ENCODE results near the gene GRHL1.

GRCh38 chr2:10032746-10033105 lies 81.2 kb downstream of the GRHL1 start:
- no peak for TF ChIP-seq CTCF (IDR thresholded peaks at IDR 0.05; ENCODE audit: low read depth, low read length, missing input control)
- no peak for TF ChIP-seq ZBTB33 (IDR thresholded peaks at IDR 0.05)
- TF ChIP-seq TAF1 (conservative IDR thresholded peaks at IDR 0.05) = no peak
- TF ChIP-seq REST (IDR thresholded peaks at IDR 0.05) = no peak
- TF ChIP-seq JUND (IDR thresholded peaks at IDR 0.05) = no peak
- no peak for TF ChIP-seq SP1 (IDR thresholded peaks at IDR 0.05)
- TF ChIP-seq GABPA (IDR thresholded peaks at IDR 0.05 in 1 of 2, conservative IDR thresholded peaks at IDR 0.05 in 1 of 2) = no peak
- TF ChIP-seq MAX (IDR thresholded peaks at IDR 0.05) = no peak
- TF ChIP-seq RAD21 (IDR thresholded peaks at IDR 0.05) = no peak
- no peak for TF ChIP-seq RXRA (IDR thresholded peaks at IDR 0.05)
- TF ChIP-seq YY1 (IDR thresholded peaks at IDR 0.05) = no peak
- no peak for TF ChIP-seq FOXA2 (IDR thresholded peaks at IDR 0.05)

Data from liver (tissue), 3 donors.